GM21526 (cell line): Measurements from ENCODE around the gene GAB3.

Source experiments
- ATAC-seq: cut with Tn5 transposase; IDR thresholded peaks from one replicate; pipeline ENCODE4 v1.9.1; 2021; ENCODE audit warnings: moderate library complexity; ENCODE audit not compliant: unreplicated experiment, low FRiP score

Gene GAB3

DNA sequence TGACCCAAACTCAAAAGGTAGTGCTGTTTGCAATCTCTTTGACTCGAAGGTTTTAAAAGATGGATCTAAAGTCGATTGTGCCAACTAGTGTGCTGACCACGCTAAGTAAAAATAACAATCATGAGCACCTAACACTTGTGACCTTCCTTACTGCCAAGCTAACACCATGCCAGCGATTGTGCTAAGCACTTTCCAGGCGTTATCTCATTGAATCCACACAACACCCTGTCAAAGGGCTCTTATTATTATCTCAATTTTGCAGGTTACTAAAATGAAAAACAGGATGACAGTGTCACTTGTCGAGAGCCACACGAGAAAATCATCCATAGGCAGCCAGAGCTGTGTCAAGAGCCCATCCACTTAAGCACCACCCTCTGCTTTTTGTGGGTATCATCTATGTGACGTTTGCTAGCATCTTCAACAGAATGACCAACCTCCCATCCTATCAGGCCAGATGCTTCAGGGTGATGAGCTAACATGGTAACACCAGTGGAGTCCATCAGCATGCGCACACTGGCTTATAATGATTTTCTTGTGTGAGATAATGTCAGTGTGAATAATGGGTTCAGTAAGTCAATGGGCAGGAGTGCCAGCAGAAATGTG, 893 bp upstream of the GAB3 start:
- no peak for ATAC-seq

DNA sequence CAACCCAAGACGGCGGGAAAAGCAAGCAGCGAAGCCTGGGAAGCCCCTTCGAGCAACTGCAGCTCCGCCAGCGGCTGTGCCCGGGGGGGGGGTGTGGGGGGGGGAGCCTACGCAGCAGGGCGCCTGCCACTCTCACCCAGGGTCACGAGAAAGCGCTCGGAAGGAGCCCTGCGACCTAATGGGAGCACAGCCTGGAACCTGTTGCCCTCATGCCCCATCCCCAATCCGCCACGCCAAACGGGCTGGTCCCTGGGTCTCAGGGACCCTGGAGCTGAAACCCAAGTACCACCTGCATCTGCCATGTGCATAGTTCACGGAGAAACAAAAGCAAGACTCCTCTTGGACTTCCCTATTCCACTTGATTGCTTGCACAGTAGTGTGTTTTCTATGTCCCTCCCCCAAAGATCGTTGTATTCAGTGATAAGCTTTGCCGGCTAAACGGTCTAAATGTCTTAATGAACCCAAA, 359 bp upstream of the GAB3 start:
- ATAC-seq = no peak

DNA sequence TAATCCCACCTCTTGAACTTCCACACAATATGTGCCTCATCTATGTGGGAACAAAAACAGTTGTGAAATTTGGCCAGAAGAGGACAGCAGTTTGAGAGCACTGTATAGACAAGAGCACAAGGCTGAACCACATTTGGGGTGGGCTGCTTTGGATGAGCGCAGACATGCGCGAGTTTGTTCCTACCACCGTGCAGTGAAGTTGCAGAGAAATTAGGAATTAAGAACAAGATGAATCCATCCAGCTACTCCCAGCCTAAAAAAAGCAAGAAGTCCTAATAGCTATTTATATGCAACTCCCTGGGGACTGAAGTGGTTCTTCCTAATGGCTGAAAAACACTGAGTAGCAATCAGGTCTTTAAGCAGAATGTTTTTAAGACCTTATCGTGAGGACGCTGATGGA, 1.0 kb downstream of the GAB3 start:
- no peak for ATAC-seq

DNA sequence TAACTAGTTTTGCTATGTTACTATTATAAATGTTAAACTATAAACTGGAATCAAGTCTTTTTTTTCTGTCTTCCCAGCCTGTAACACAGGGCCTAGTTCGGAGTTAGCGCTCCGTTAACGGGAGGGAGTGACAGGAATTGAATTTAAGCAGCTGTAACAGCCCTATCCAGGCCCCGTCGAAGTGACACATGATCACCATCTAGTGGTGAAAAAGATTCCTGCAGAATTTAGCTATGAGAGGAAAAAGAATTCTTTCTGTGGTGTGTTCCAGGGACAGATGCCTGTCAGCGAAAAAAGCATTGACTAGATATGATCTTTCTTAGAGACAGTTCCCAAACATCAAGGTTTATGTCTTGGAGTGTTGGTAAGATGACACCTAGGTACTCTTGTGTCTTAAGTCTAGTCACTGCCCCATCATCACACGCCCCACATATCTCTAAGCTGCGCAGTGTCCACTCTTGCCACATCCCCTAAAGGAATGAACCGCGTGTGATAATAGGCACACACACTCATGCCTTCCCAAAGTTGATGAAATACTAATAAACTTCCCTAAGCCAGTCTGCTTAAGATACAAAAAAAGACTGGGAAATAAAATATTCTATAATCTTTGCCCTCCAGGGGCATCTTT, 2.1 kb downstream of the GAB3 start:
- ATAC-seq = peak; percentile 63

DNA sequence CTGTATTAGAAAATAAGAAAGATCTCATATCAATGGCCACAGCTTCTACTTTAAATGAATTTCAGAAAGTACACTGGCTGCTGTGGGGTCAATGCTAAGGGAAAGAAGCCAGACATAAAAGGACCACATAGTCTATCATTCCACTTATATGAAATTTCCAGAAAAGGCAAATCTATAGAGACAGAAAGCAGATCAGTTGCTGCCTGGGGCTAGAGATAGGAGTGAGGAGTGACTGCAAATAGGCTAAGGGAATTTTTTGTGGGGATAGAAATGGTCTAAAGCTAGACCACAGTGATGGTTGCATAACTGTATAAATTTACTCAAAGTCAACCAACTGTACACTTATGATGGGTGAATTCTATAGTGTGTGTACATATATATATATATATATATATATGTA, 8.3 kb downstream of the GAB3 start:
- no peak for ATAC-seq

DNA sequence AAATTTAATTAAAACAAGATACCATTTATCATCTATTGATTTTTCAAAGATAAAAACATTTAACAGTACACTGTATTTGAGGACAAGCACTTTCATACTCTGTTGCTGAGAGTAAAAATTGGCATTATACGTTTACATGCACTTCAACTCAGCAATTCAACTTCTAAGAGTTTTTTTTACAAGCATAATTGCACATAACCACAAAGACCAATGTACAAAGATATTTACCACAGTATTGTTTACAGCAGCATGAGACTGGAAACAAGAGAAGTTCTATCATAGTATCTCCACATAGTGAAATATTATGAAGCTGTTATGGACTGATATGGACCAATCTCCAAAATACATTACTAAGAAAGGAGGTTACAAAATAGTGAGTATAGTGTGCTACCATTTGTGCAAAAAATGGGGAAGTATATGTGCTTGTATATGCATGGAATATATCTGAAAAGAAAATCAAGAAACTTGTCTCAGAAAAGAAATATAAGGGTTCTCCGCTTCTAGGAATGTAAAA, 10.9 kb downstream of the GAB3 start:
- no peak for ATAC-seq

DNA sequence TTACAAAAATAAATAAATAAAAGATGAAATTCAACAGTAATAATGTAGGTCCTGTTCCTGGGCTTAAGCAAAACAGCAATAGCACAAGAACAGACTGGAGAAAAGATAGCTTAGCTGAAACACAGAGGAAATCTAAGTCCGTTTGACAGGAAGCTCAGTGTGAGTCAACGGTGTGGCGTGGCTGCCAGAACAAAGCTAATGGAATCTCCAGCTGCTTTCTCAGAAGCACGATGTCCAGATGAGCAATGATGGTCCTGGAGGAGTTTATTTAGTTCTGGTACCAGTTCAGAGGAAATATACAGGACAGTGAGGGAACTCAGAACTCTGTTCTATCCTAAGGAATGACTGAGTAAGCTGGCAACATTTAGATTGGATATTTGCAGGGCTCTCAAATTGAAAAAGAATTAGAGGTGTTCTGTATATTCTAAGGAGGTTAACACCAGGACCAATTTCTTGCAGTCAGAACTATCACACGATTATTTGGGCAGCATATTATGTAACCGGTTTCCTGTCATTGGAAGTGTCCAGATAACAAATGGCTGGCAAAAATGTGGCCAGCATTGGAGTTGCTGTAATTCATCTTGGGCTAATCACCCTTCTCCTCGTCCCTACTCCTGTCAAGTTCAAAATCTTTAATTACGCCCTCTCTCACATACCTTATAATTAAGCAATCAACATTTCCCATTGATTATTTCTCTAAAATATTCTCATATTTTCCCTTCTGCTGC, 12.7 kb downstream of the GAB3 start:
- no peak for ATAC-seq

DNA sequence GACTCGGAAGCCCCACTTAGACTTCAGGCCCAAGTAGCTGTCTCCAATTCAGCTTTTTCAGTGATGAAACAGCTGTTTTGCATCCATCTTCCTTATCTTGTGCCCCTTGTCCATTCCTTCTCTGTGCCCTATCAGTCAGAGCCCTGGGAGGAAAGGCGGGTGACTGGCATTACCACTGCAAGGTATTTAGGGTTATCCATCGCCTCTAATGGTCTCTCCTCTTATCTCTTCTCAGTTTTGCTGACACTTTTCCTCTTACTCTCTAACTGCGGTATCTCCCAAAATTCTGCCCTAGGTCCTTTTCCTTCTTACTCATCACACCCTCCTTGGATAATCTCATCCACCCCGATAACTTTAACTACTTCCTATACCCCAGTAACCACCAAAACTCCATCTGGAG, 13.7 kb downstream of the GAB3 start:
- no peak for ATAC-seq

DNA sequence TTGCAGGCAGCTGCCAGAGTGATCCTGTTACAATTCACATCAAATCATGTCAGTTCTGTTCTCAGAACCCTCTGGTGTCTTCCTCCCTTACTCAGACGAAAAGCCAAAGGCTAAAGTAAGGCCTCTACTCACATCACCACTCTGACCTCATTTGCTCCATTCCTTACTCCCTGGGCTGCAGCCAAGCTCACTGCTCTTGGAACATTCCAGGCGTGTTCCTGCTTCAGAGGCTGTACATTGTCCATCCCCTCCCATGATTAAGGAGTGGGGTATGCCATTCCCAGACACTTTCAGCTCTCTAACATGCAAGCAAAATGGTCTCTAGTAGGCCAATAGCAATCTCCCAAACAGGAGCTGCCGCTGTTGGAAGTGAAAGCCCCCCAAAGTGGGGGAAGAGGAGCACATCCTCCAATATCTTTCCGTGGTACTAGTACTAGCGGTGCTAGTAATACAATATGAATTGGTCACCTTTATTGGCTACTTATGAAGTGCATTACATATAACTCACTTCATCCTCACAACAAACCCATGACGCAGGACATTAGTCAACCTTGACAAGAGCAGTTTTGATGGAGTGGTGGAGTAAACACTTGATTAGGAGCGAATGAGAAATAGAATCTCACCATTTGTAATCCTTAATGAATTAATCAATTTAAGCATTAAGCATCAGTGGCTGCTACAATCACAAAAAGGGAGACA, 15.0 kb downstream of the GAB3 start:
- no peak for ATAC-seq

DNA sequence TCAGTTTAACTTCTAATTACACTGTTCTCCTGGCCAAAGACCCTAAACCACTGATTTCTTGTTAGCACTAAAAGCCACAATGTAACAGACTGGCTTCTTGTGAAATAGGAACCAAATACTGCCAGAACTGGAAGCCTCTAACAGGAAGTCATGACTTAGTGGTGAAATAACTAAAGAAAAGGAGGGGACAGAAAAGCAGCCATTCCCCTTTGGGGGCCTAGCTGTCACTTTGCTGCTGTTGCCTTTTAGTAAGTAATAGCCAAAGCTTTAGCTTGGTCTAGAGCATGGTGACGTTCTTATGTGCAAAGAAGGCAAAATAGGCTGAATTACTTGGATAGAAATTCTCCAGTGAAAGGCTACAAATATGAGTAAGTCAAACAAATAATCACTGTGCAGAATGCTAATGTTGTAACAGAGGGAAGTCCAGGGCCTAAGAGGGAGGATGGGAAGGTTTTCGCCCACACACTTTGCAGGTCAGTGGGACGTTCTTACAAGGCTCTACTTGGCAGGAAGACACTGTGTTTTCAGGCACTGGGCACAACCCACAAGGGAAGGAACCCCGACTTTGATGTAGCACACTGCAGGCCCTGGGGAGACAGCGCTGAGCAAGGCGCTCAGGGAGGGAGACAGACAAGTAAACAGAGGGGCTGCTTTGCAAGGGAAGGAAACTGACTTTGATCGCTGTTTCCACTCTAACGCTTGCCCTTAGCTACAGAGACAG, 16.7 kb downstream of the GAB3 start:
- ATAC-seq = no peak

DNA sequence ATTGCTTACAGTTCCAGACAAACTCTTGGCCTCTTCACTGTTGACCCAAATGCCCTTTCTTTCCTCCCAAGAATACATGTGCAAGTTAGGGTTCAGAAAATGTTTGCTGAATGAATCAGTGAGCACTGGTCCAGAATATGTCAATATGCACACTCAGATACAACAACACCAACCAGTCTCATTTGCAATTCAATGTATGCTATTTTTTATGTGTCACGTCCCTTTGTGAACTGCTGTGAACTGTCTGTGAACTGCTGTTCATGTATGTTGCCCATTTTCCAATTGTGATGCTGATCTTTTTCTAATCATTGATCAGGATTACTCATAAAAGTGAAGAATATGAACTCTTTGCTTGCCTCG, 17.8 kb downstream of the GAB3 start:
- ATAC-seq = no peak

DNA sequence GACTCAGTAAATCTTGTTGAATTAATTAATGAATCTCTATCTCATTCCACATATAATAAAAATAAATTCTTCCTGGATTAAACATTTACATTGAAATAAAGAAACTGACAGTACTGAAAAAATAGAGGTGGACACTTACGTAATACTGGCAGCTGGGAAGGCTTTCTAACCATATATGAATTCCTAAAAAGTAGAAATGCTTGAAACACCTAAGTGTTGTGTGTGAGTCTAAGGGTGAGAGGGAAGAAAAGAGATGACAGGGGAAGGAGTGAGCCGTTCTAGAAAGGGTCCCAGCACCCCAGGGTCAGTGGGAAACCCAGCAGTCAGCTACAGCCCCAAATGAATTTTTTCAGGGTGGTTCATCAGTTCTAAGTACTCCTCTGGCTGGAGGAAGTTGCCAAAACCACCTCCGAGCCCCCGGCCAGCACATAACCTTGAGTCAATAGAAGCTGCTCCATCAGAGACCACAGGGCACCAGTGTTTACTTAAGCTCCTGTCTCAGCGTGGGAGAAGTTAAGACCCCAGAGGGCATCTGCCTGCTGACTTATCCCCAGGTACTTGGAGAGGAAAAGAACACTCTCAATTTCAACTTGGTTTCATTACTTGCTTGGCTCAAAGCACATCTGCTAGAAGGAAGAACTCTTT, 18.3 kb downstream of the GAB3 start:
- ATAC-seq = no peak

DNA sequence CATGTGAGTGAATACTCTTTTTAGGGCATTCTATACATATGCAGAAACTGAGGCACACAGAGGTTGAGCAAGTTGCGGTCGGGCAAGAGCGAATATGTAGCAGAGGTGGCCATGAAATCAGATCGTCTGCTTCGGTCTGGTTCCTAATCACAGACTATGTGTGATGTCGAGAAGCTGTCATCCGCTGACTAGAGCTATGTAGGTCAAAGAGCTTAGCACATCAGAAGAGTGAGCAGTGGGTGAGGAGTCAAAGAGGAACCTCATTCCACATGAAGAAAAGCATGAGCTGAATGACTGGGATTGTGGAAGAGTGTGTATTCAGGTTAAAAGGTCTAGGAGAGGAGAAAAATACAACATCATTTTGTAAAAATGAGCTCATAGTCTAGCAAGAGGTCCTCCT, 19.0 kb downstream of the GAB3 start:
- no peak for ATAC-seq

DNA sequence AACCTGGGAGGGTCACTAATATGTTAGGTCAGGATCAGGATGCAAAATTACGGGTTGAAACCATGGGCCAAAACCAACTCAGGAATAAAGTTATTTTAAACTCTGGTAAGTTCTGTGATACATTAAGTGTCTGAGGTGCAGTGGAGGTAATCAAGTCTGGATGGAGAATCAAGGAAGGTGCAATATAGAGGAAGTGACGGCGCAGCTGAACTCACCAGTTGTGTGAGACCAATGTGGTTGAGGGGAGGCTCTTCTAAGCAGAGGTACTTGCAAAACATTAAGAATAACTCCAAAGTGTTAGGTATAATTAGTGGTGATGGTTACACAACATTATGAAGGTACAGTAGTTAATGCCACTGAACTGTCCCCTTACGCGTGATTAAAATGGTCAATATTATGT, 19.7 kb downstream of the GAB3 start:
- no peak for ATAC-seq

DNA sequence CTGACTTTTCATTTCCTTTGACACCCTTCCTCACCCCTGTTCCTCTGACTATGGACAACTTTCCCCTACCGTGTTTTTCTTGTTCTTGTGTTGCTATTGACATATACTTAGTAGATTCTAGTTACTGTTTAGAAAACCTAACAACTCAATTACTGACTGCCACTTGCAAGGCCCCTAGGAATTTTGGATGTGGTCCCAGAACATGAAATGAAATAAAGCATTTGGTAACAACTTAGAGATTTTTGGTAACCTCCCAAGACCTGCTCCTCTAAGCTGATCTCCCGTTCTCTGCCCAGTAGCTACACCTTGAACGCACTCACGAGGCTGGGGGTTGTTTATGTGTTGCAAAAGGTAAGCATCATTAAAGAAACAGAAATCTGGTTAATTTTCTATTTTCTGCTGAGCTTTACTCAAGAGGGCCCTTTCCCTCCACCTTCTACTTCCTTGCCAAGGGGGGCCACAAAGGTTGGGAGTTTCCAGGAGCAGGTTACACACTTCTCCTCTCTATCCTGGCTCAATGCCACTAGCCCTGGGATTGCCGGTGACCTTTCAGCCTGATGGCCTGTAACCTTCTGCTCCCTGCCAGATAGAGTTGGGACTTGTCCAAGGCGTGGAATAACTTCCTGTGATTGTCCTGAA, 20.5 kb downstream of the GAB3 start:
- no peak for ATAC-seq

DNA sequence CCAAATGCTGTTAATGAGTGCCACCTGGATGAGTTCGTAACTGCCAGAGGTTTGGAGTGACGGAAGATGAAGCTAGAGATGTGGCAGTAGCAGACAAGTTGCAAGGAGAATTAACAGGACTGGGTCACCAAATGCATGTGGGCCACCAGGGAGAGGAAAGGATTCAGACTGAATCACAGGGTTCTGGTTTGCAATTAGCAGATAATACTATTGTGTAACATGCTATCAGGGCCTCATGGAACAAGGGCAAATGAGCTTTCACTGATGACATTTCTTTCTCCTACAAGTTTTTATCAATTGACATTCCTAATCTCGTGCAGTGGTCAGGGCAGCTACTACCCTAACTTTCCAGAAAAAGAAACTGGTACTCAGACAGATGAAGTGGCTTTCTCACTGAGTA, 21.4 kb downstream of the GAB3 start:
- no peak for ATAC-seq

DNA sequence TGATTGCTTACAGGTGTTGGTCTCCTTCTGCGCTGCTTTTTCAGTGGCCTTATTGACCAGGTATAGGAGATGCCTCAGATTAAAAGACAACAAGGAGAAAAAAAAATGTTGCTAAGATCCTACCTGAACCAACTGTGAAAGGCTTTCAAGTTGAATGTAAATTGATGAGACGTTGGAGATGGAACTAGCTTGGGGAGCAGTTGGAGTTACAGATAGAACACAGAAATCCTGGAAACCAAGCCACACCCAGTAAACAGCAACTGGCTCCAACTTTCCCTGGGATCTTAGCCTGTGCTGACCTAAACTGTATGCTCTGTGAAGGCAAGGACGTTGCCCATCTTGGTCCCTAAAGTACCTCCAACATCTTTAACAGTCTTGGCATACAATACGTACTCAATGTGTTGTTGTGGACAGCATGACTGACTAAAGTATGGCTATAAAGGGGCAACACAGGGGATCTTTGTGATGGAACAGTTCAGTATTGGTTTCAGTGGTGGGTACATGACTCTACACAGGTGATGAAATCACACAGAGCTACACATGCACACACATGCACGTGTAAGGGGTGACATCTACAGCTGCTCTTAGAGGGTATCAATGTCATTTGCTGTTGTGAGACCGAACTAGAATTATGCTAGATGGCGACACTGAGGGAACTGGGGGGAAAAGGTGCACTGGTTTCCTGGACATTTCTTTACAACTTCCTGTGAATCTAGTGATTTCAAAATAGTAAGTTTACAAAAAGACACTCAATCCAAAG, 22.3 kb downstream of the GAB3 start:
- ATAC-seq = no peak

DNA sequence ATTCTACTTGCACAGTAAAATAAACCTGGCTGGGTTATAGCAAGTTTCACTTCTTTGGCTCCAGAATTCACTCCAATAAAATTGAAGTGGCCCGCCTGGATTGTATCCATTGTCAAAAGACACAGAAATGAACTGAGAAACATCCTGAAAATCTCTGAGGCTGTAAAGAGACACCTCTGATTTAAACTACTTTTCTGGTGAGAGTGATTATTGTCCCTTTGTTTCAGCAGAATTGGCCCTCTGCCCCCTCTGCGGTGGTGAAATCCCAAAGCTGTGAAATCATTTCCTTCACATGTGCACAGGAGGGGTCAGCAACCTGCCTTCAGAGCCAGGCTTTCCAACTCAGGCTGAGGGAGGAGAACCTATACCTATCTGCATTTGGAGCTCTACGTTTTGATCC, 23.0 kb downstream of the GAB3 start:
- ATAC-seq = no peak

DNA sequence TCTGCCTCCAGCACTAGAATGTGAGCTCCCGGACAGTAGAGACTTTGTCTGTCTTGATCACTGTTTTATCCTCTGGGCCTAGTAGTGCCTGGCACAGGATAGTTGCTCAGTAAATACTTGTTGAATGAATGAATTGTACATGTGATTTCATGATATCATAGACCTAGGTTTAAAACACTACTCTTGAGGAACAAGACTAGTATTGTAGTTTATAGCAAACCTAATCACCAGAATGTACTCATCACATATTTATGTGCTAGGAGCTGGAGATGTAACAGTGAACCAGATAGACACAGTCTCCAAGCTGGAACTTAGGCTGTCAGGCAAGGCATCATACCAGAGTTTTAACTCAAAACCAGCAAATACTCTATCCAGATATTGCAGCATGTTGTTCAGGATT, 23.5 kb downstream of the GAB3 start:
- ATAC-seq = no peak
